GM12875 (cell line): Measurements from ENCODE around the gene CSF1R.

Source experiments
- H3K4me3 ChIP-seq: one replicate; pipeline ENCODE4 v1.5.1; 2011; ENCODE audit warnings: low read depth, low read length, control low read depth
- CTCF ChIP-seq: IDR thresholded peaks from 2 replicates; pipeline ENCODE4 v1.5.1; 2011; ENCODE audit warnings: low read depth, mild to moderate bottlenecking, control low read depth, inconsistent platforms, low read length, moderate library complexity, borderline replicate concordance; ENCODE audit not compliant: insufficient read depth

Gene CSF1R

GRCh38 chr5:150081541-150082283 lies 4.6 kb downstream of the CSF1R start:
- TF ChIP-seq CTCF = no peak
- H3K4me3 ChIP-seq = peak overlapping the region; percentile 32

GRCh38 chr5:150080696-150081435 lies 5.5 kb downstream of the CSF1R start:
- no peak for TF ChIP-seq CTCF
- no peak overlapping the region for H3K4me3 ChIP-seq

- no peak for TF ChIP-seq CTCF
- no peak overlapping the region for H3K4me3 ChIP-seq
These were observed 6.4 kb downstream of the CSF1R start for GRCh38 chr5:150079909-150080461.

GRCh38 chr5:150078802-150079689 lies 7.3 kb downstream of the CSF1R start:
- TF ChIP-seq CTCF = no peak
- no peak overlapping the region for H3K4me3 ChIP-seq

- no peak for TF ChIP-seq CTCF
- no peak overlapping the region for H3K4me3 ChIP-seq
These were observed 8.2 kb downstream of the CSF1R start for GRCh38 chr5:150077996-150078801.

GRCh38 chr5:150077060-150077459 lies 9.3 kb downstream of the CSF1R start:
- no peak overlapping the region for H3K4me3 ChIP-seq
- TF ChIP-seq CTCF = no peak
